GM19438 (cell line): ENCODE measurements around the gene CNN3.

ENCODE experiments used
- ATAC-seq: cut with Tn5 transposase; IDR thresholded peaks from one replicate; pipeline ENCODE4 v1.9.1; 2021; ENCODE audit warnings: low read depth; ENCODE audit not compliant: unreplicated experiment

The CNN3 gene

GRCh38 chr1:94862718-94863117 lies 64.2 kb downstream of the CNN3 start:
- no peak for ATAC-seq

- no peak for ATAC-seq
Measured at GRCh38 chr1:94859174-94859573, 67.7 kb downstream of the CNN3 start.

GRCh38 chr1:94858276-94858675 lies 68.6 kb downstream of the CNN3 start:
- no peak for ATAC-seq

- ATAC-seq: no peak
Measured at GRCh38 chr1:94856868-94857267, 70.0 kb downstream of the CNN3 start.

- ATAC-seq: no peak
Measured at GRCh38 chr1:94856004-94856403, 70.9 kb downstream of the CNN3 start.

GRCh38 chr1:94855307-94855700 lies 71.6 kb downstream of the CNN3 start:
- no peak for ATAC-seq

GRCh38 chr1:94854458-94855306 lies 72.2 kb downstream of the CNN3 start:
- ATAC-seq: peak; percentile 100

- no peak for ATAC-seq
Measured at GRCh38 chr1:94852788-94853187, 74.1 kb downstream of the CNN3 start.

- ATAC-seq: no peak
Measured at GRCh38 chr1:94851571-94851970, 75.3 kb downstream of the CNN3 start.
